Measurements from ENCODE around the gene PTPRT.

- TF ChIP-seq IKZF1 (IDR thresholded peaks at IDR 0.05) (no peak), CREM (IDR thresholded peaks at IDR 0.05) (no peak), CREM (CRISPR knock-in tag; IDR thresholded peaks at IDR 0.05) (no peak), CTCF (CRISPR knock-in tag; IDR thresholded peaks at IDR 0.05) (no peak), ZC3H13 (CRISPR knock-in tag; IDR thresholded peaks at IDR 0.05) (no peak), BRD4 (CRISPR knock-in tag; IDR thresholded peaks at IDR 0.05) (no peak), GABPB1 (CRISPR knock-in tag; IDR thresholded peaks at IDR 0.05) (no peak), ELF4 (CRISPR knock-in tag; IDR thresholded peaks at IDR 0.05; ENCODE audit: borderline replicate concordance) (no peak), ZNF609 (CRISPR knock-in tag; IDR thresholded peaks at IDR 0.05; ENCODE audit: borderline replicate concordance) (no peak), ZFP36L2 (CRISPR knock-in tag; IDR thresholded peaks at IDR 0.05) (no peak), POLR2AphosphoS5 (IDR thresholded peaks at IDR 0.05; ENCODE audit: low read depth, low read length) (no peak), FOXP4 (CRISPR knock-in tag; IDR thresholded peaks at IDR 0.05) (no peak), SMARCC2 (IDR thresholded peaks at IDR 0.05) (no peak), PITX1 (CRISPR knock-in tag; IDR thresholded peaks at IDR 0.05) (no peak), POLR2A (IDR thresholded peaks at IDR 0.05; ENCODE audit: insufficient read depth in 1 of 2, low read depth in 2 of 2, low read length in 2 of 2) (no peak)
Observed at GRCh38 chr20:42341654-42342053, 848.1 kb downstream of the PTPRT start.
